Lung (tissue), 12 donors: ENCODE results near the gene SMG7. TPM values are rescaled to one million over a fixed set of nuclear protein-coding genes. Genes with fewer than 3 reads are reported as not detected.

Source experiments
- ATAC-seq: fragments of 200-7000 bp; cut with Tn5 transposase; one replicate; pipeline ENCODE4 v1.9.1; 2020; ENCODE audit warnings: moderate number of reproducible peaks; ENCODE audit not compliant: insufficient read depth, low FRiP score
- DNase-seq, 3 donors: peaks; one replicate each; pipeline ENCODE4 v3.0.0-alpha.2; 2013 to 2017
- H3K27ac ChIP-seq, 2 donors: one replicate each; pipeline ENCODE4 v1.5.1; 2013; ENCODE audit warnings: mild to moderate bottlenecking in 2 of 2, moderate library complexity in 2 of 2, control low read depth in 1 of 2, inconsistent platforms in 1 of 2, low read depth in 1 of 2, low read length in 1 of 2
- H3K27me3 ChIP-seq, 3 donors: one replicate each; pipeline ENCODE4 v1.5.1; 2013; ENCODE audit warnings: low read length in 2 of 3; ENCODE audit not compliant: control insufficient read depth in 3 of 3, insufficient read depth in 3 of 3
- H3K36me3 ChIP-seq, 4 donors: one replicate each; pipeline ENCODE4 v1.5.1; 2013; ENCODE audit warnings: low read length in 4 of 4, mild to moderate bottlenecking in 1 of 4, moderate library complexity in 1 of 4; ENCODE audit not compliant: control insufficient read depth in 4 of 4, insufficient read depth in 4 of 4
- H3K4me1 ChIP-seq, 5 donors: one replicate each; pipeline ENCODE4 v1.5.1; 2013; ENCODE audit warnings: low read length in 5 of 5, mild to moderate bottlenecking in 2 of 5, moderate library complexity in 1 of 5; ENCODE audit not compliant: control insufficient read depth in 5 of 5, insufficient read depth in 5 of 5
- H3K4me3 ChIP-seq: one replicate; pipeline ENCODE4 v1.5.1; 2013; ENCODE audit warnings: mild to moderate bottlenecking, control low read depth, moderate library complexity
- H3K9ac ChIP-seq, 2 donors: one replicate each; pipeline ENCODE4 v1.5.1; 2013; ENCODE audit warnings: low read length in 2 of 2, control low read depth in 1 of 2; ENCODE audit not compliant: insufficient read depth in 1 of 2
- H3K9me3 ChIP-seq, 4 donors: one replicate each; pipeline ENCODE4 v1.5.1; 2013; ENCODE audit warnings: low read length in 3 of 4, mild to moderate bottlenecking in 1 of 4, moderate library complexity in 1 of 4; ENCODE audit not compliant: control insufficient read depth in 4 of 4, insufficient read depth in 3 of 4
- WGBS, 2 donors: extraction: QIAGEN DNeasy Blood & Tissue Kit; methylation state at CpG; one replicate each; pipeline ENCODE4 v1.1.7; 2013; 5-methylcytosine and 5-hydroxymethylcytosine counted together
- polyA plus RNA-seq, 2 donors: library from polyadenylated mRNA; stranded (reverse); fragments of 200-250 nt; gene quantifications; one replicate each; pipeline ENCODE4 v1.2.1, GENCODE V29; 2013
- total RNA-seq, 2 donors: library from RNA; depleted of rRNA in 1 of 2; stranded (reverse); fragments of >200 nt in 1 of 2; gene quantifications; one replicate each; pipeline ENCODE4 v1.2.1, GENCODE V29; 2014 to 2021
- TF ChIP-seq, protein P1 (sequence below): IDR thresholded peaks from 2 replicates; pipeline ENCODE4 v1.5.1; 2012; ENCODE audit warnings: mild to moderate bottlenecking; ENCODE audit errors: control extremely low read depth, extremely low read depth
- donor health status: control.
- donor health status: control.
- donor health status: Bipolar disorder and iron deficiency.
- donor health status: healthy.
- donor health status: DM: yes; HTN: yes; CAD: no.

Gene SMG7
- total and polyA plus RNA-seq, 4 donors: 17.4 to 86.6 (median 45.6) TPM

GRCh38 chr1:183597656-183598347 is 125.5 kb downstream of the SMG7 start:
- WGBS, 2 donors: 75 to 79% methylated on average over 5 of the region's 5 CpGs
- Histone ChIP-seq H3K4me3 (no peak overlapping the region), H3K4me1 (peaks cover 0 to 11% (median 3%) of the 10 kb centered on the region in 5 donors), H3K9me3 (peaks cover 0 to 3% (median 0%) of the 10 kb centered on the region in 4 donors), H3K36me3 (no peaks in the 10 kb centered on the region), H3K27me3 (no peaks in the 10 kb centered on the region), H3K9ac (no peak overlapping the region), H3K27ac (no peak overlapping the region)
- ATAC-seq (no peak), DNase-seq (peak in 2 of 3 donors; percentile 34 to 57)
- TF ChIP-seq, protein P1, sequence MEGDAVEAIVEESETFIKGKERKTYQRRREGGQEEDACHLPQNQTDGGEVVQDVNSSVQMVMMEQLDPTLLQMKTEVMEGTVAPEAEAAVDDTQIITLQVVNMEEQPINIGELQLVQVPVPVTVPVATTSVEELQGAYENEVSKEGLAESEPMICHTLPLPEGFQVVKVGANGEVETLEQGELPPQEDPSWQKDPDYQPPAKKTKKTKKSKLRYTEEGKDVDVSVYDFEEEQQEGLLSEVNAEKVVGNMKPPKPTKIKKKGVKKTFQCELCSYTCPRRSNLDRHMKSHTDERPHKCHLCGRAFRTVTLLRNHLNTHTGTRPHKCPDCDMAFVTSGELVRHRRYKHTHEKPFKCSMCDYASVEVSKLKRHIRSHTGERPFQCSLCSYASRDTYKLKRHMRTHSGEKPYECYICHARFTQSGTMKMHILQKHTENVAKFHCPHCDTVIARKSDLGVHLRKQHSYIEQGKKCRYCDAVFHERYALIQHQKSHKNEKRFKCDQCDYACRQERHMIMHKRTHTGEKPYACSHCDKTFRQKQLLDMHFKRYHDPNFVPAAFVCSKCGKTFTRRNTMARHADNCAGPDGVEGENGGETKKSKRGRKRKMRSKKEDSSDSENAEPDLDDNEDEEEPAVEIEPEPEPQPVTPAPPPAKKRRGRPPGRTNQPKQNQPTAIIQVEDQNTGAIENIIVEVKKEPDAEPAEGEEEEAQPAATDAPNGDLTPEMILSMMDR: no peak

- Histone ChIP-seq H3K4me1 (peaks cover 0 to 11% (median 3%) of the 10 kb centered on the region in 5 donors), H3K9me3 (peaks cover 0 to 2% (median 0%) of the 10 kb centered on the region in 4 donors), H3K27me3 (no peaks in the 10 kb centered on the region), H3K27ac (no peak overlapping the region), H3K36me3 (no peaks in the 10 kb centered on the region), H3K4me3 (no peak overlapping the region), H3K9ac (no peak overlapping the region)
- peak in 1 of 3 donors; percentile 37 for DNase-seq
- no peak for ATAC-seq
- WGBS, 2 donors: 62 to 78% methylated on average over 2 of the region's 2 CpGs
- TF ChIP-seq, protein P1: no peak
Measured at GRCh38 chr1:183598386-183598785, 126.1 kb downstream of the SMG7 start.

GRCh38 chr1:183600136-183600535 is 127.8 kb downstream of the SMG7 start:
- Histone ChIP-seq H3K27ac (no peak overlapping the region), H3K4me3 (no peak overlapping the region), H3K9ac (no peak overlapping the region), H3K36me3 (no peaks in the 10 kb centered on the region), H3K27me3 (no peaks in the 10 kb centered on the region), H3K9me3 (peaks cover 0 to 2% (median 0%) of the 10 kb centered on the region in 4 donors), H3K4me1 (peaks cover 0 to 11% (median 3%) of the 10 kb centered on the region in 5 donors)
- peak; percentile 61 for ATAC-seq
- 69 to 82% methylated on average over 3 of the region's 3 CpGs for WGBS, 2 donors
- TF ChIP-seq, protein P1: no peak
- DNase-seq: no peak
